BE2C (cell line): ENCODE data around the gene KAZN.

ENCODE experiments used
- DNase-seq: peaks from one replicate; pipeline ENCODE4 v3.0.0-alpha.2; 2020
- H3K27me3 ChIP-seq: fragments of 250-450 bp; sonication (Bioruptor Pico); 2 replicates; pipeline ENCODE4 v1.5.1; 2020; ENCODE audit warnings: mild to moderate bottlenecking
- H3K36me3 ChIP-seq: fragments of 250-450 bp; sonication (Bioruptor Pico); 2 replicates; pipeline ENCODE4 v1.5.1; 2020; ENCODE audit warnings: mild to moderate bottlenecking
- H3K4me1 ChIP-seq: fragments of 250-450 bp; sonication (Bioruptor Pico); 2 replicates; pipeline ENCODE4 v1.5.1; 2020
- H3K4me3 ChIP-seq: 2 replicates; pipeline ENCODE4 v1.5.1; 2011; ENCODE audit warnings: low read depth, low read length
- H3K9me3 ChIP-seq: fragments of 250-450 bp; sonication (Bioruptor Pico); 2 replicates; pipeline ENCODE4 v1.5.1; 2020
- TF ChIP-seq, protein P1 (sequence below): IDR thresholded peaks from 2 replicates; pipeline ENCODE4 v1.5.1; 2012; ENCODE audit warnings: mild to moderate bottlenecking, low read depth, low read length

KAZN gene

DNA sequence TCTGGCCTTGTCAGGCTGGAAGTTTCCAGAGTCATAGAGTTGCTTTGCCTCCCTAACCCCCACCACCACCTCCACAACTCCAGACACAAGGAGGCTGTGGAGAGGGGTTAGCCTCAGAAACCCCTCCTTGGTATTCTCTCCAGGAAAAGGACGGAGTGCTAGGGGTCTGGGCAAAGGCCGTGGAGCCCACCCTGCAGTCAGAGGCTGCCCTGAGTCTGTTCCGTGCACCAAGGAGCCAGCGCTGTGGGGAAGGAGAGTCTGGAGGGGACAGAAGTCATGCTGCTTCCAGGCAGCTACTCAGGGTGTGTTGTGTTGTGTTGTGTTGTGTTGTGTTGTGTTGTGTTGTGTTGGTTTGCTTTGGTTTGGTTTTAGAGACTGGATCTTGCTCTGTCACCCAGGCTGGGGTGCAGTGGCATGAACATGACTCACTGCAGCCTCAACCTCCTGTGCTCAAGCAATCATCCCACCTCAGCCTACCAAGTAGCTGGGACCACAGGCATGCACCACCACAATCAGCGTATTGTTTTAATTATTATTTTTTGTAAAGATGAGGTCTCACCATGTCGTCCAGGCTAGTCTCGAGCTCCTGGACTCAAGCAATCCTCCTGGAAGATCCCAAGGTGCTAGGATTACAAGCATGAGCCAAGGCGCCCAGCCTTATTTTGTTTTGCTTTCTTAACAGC, 432.9 kb downstream of the KAZN start:
- no peaks in the 10 kb centered on the region for H3K36me3 ChIP-seq
- TF ChIP-seq, protein P1, sequence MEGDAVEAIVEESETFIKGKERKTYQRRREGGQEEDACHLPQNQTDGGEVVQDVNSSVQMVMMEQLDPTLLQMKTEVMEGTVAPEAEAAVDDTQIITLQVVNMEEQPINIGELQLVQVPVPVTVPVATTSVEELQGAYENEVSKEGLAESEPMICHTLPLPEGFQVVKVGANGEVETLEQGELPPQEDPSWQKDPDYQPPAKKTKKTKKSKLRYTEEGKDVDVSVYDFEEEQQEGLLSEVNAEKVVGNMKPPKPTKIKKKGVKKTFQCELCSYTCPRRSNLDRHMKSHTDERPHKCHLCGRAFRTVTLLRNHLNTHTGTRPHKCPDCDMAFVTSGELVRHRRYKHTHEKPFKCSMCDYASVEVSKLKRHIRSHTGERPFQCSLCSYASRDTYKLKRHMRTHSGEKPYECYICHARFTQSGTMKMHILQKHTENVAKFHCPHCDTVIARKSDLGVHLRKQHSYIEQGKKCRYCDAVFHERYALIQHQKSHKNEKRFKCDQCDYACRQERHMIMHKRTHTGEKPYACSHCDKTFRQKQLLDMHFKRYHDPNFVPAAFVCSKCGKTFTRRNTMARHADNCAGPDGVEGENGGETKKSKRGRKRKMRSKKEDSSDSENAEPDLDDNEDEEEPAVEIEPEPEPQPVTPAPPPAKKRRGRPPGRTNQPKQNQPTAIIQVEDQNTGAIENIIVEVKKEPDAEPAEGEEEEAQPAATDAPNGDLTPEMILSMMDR = no peak
- H3K4me3 ChIP-seq = no peak overlapping the region
- DNase-seq = no peak
- H3K9me3 ChIP-seq = no peaks in the 10 kb centered on the region
- H3K4me1 ChIP-seq = no peaks in the 10 kb centered on the region
- no peaks in the 10 kb centered on the region for H3K27me3 ChIP-seq

DNA sequence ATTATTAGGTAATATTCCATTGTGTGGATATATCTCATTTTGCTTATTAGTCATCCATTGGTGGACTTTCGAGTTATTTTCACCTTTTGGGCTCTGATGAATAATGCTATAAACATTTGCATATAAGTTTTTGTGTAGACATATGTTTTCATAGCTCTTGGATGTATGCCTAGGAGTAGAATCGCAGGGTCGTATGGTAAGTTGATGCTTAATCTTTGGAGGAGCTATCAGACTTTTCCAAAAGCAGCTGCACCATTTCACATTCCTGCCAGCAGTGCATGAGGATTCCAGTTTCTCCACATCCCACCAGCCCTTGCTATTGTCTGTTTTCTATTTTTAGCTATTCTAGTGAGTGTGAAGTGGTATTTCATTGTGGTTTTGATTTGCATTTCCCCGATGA, 434.8 kb downstream of the KAZN start:
- H3K27me3 ChIP-seq = no peaks in the 10 kb centered on the region
- no peaks in the 10 kb centered on the region for H3K9me3 ChIP-seq
- no peak overlapping the region for H3K4me3 ChIP-seq
- no peaks in the 10 kb centered on the region for H3K4me1 ChIP-seq
- no peaks in the 10 kb centered on the region for H3K36me3 ChIP-seq
- no peak for DNase-seq
- TF ChIP-seq, protein P1 = no peak

DNA sequence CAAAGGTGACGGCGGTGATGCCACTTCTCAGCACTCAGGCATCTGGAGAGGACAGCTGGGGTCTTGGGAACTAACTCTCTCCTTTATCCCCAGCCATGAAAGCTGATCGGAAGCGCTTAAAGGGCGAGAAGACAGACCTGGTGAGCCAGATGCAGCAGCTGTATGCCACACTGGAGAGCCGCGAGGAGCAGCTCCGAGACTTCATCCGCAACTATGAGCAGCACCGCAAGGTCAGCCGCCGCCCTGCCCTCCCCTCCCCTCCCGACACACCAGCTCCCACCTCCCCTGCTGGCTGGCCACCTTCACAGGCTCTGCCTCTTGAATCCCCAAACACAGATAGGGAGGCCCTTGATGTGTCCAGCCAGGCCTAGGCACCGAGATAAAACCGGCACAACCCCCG, 436.2 kb downstream of the KAZN start:
- no peaks in the 10 kb centered on the region for H3K9me3 ChIP-seq
- no peaks in the 10 kb centered on the region for H3K27me3 ChIP-seq
- TF ChIP-seq, protein P1 = no peak
- no peak for DNase-seq
- H3K36me3 ChIP-seq = no peaks in the 10 kb centered on the region
- no peak overlapping the region for H3K4me3 ChIP-seq
- H3K4me1 ChIP-seq = no peaks in the 10 kb centered on the region

DNA sequence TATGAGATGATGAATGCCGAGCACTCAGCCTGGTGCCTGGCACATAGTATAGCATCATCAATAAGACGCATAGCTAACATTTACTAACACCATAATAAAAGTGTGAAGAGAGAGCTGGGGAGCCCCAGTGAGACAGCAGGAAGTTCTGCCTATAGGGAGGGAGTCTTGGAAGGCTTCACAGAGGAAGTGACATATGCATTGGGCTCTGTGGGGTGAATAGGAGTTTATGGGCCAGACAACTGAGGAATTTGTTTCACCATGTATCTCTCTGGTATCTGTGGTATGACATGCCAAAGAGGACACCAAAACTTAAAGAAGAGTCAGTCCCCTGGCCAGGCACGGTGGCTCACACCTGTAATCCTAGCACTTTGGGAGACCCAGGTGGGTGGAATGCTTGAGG, 436.8 kb downstream of the KAZN start:
- no peaks in the 10 kb centered on the region for H3K36me3 ChIP-seq
- H3K4me3 ChIP-seq = no peak overlapping the region
- no peak for DNase-seq
- no peaks in the 10 kb centered on the region for H3K9me3 ChIP-seq
- TF ChIP-seq, protein P1 = no peak
- no peaks in the 10 kb centered on the region for H3K4me1 ChIP-seq
- no peaks in the 10 kb centered on the region for H3K27me3 ChIP-seq

DNA sequence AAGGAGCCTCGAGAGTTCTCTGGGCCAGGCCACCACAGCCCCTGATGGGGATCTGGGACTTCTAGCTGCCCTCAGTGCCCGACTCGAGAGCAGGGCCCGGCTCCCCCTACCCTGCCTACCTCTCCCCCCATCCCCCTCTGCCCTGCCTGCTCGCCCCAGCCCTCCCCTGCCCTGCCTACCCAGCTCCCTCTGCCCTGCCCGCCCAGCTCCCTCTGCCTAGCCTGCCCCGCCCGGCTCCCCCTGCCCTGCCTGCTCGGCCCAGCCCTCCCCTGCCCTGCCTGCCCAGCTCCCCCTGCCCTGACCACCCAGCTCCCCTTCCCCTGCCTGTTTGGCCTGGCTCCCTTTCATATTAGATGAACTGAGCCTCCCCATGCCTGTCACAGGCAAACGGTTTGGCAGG, 437.6 kb downstream of the KAZN start:
- H3K36me3 ChIP-seq = no peaks in the 10 kb centered on the region
- TF ChIP-seq, protein P1 = no peak
- no peak overlapping the region for H3K4me3 ChIP-seq

DNA sequence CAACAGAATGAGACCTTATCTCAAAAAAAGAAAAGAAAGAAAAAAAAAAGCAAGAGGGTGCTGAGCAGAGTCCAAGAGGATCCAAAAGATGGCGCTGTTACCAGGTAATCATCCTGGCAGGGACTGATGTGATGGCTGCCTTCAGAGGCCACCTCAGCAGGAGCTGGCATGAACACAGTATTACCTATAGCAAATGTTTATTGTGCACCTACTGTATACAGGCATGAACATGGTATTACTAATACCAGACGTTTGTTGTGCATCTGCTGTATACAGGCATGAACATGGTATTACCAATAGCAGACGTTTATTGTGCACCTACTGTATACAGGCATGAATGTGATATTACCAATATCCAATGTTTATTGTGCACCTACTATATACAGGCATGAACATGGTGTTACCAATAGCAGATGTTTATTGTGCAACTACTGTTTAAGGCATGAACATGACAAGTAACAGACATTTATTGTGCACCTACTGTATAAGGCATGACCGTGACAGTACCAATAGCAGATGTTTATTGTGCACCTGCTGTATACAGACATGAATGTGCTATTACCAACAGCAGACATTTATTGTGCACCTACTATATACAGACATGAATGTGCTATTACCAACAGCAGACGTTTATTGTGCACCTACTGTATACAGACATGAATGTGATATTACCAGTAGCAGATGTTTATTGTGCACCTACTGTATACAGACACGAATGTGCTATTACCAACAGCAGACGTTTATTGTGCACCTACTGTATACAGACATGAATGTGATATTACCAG, 439.9 kb downstream of the KAZN start:
- Histone ChIP-seq H3K27me3 (no peaks in the 10 kb centered on the region), H3K9me3 (no peaks in the 10 kb centered on the region), H3K4me3 (no peak overlapping the region), H3K36me3 (no peaks in the 10 kb centered on the region), H3K4me1 (no peaks in the 10 kb centered on the region)
- TF ChIP-seq, protein P1 = peak; percentile 35
- peak; percentile 15 for DNase-seq

More for the DNA sequence above, 437.6 kb downstream of the KAZN start:
- no peaks in the 10 kb centered on the region for H3K4me1 ChIP-seq
- no peaks in the 10 kb centered on the region for H3K27me3 ChIP-seq
- DNase-seq = no peak
- H3K9me3 ChIP-seq = no peaks in the 10 kb centered on the region
